Body of pancreas (tissue), 4 donors: Measurements from ENCODE around the gene OLIG1.

Experiments
- CTCF ChIP-seq, 7 experiments: fragments of 450-650 bp in 4 of 7; fragments of 200-600 bp in 3 of 7; sonication (generic) in 3 of 7; IDR thresholded peaks; one replicate each; pipeline ENCODE4 v1.5.1; 2016 to 2019; ENCODE audit warnings: antibody characterized with exemption in 7 of 7
- POLR2A ChIP-seq, 3 donors: fragments of 450-650 bp; IDR thresholded peaks; one replicate each; pipeline ENCODE4 v1.6.1; 2016; ENCODE audit warnings: antibody characterized with exemption in 3 of 3, mild to moderate bottlenecking in 2 of 3

DNA sequence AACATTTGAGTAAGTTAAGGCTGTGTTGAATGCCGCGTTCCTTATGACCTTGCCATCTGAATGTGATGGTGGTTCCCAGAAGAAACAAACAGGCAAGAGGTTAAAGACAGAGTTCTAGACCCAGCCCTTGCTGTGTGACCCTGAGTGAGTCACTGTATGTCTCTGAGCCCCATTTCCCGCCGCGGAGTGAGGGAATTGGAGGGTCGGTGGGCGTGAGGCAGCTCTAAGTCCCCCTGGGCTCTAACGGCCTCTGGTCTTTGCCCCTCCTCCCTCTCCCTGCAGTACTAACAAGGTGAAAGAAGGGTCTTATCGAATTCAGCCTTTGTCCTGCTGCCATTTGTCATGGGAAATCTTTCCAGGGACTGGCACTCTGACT lies 40.4 kb downstream of the OLIG1 start:
- TF ChIP-seq CTCF (IDR thresholded peaks at IDR 0.05) = no peak
- no peak for TF ChIP-seq POLR2A (IDR thresholded peaks at IDR 0.05)
